ENCODE data around the gene CABP5. TPM values are rescaled to one million over a fixed set of nuclear protein-coding genes. Genes with fewer than 3 reads are reported as not detected.

The CABP5 gene
- polyA plus RNA-seq, 1 donor (not counting 4 experiments of a cell fraction or from before 2014, with no cell fraction given), result not detected

DNA sequence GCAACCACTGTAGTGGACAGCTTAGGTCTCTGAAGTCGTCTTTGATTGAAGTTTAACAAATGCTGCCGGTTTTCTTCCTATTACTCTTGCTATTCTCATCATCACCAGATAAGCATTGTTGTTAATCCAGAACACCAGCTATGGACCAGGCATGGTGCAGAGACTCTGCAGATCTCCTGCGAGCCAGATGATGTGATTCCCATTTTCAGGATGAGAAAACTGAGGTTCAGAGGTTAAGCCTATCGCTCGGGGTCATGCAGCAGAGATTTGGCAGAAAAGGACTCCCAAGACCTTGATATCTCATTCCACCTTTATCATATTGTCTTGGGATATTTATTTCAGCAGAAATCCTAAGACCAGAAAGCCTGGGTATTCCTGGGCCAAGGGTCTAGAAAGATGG is 16.5 kb upstream of the CABP5 start:
- Histone ChIP-seq H3K9ac (ENCODE audit: control insufficient read depth, extremely low read depth, insufficient read depth, low read length) (no peak overlapping the region), H3K4me2 (ENCODE audit: control insufficient read depth, extremely low read depth, insufficient read depth, low read depth, low read length) (no peak overlapping the region), H3K9me3 (ENCODE audit: control insufficient read depth, low read depth, low read length) (no peaks in the 10 kb centered on the region), H3K27ac (ENCODE audit: control insufficient read depth, insufficient read depth, low read length) (no peak overlapping the region), H3K4me3 (ENCODE audit: control insufficient read depth in 2 of 3, extremely low read depth in 1 of 3, insufficient read depth in 2 of 3, low read depth in 1 of 3, low read length in 3 of 3) (no peak overlapping the region), H4K20me1 (ENCODE audit: control insufficient read depth, extremely low read depth, insufficient read depth, low read length) (no peaks in the 10 kb centered on the region), H2AFZ (ENCODE audit: control insufficient read depth, low read length) (no peak overlapping the region), H3K27me3 (ENCODE audit: control insufficient read depth, extremely low read depth, insufficient read depth, low read length) (no peaks in the 10 kb centered on the region), H3K36me3 (ENCODE audit: control insufficient read depth in 2 of 2, extremely low read depth in 1 of 2, insufficient read depth in 2 of 2, low read length in 2 of 2) (no peaks in the 10 kb centered on the region), H3K79me2 (ENCODE audit: control insufficient read depth, insufficient read depth, low read length) (no peaks in the 10 kb centered on the region), H3K9me1 (ENCODE audit: control insufficient read depth, extremely low read depth, insufficient read depth, low read length) (no peaks in the 10 kb centered on the region), H3K4me1 (ENCODE audit: control insufficient read depth, extremely low read depth, insufficient read depth, low read length) (no peaks in the 10 kb centered on the region)
- TF ChIP-seq, protein P1, sequence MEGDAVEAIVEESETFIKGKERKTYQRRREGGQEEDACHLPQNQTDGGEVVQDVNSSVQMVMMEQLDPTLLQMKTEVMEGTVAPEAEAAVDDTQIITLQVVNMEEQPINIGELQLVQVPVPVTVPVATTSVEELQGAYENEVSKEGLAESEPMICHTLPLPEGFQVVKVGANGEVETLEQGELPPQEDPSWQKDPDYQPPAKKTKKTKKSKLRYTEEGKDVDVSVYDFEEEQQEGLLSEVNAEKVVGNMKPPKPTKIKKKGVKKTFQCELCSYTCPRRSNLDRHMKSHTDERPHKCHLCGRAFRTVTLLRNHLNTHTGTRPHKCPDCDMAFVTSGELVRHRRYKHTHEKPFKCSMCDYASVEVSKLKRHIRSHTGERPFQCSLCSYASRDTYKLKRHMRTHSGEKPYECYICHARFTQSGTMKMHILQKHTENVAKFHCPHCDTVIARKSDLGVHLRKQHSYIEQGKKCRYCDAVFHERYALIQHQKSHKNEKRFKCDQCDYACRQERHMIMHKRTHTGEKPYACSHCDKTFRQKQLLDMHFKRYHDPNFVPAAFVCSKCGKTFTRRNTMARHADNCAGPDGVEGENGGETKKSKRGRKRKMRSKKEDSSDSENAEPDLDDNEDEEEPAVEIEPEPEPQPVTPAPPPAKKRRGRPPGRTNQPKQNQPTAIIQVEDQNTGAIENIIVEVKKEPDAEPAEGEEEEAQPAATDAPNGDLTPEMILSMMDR (optimal IDR thresholded peaks at IDR 0.05 in 1 of 3, IDR thresholded peaks at IDR 0.05 in 1 of 3, conservative IDR thresholded peaks at IDR 0.05 in 1 of 3; ENCODE audit: extremely low read depth in 1 of 3, insufficient read depth in 2 of 3, low read length in 3 of 3), result no peak
- no peak for TF ChIP-seq EZH2 (IDR thresholded peaks at IDR 0.05; ENCODE audit: low read length)
- dilution Hi-C loops (cut with MboI; ENCODE audit: extremely low pct_ligation_motif_present, low sequenced_read_pairs), result no loop called here
- FAIRE-seq (no peak), DNase-seq (ENCODE audit: low read depth, low spot score) (no peak)

DNA sequence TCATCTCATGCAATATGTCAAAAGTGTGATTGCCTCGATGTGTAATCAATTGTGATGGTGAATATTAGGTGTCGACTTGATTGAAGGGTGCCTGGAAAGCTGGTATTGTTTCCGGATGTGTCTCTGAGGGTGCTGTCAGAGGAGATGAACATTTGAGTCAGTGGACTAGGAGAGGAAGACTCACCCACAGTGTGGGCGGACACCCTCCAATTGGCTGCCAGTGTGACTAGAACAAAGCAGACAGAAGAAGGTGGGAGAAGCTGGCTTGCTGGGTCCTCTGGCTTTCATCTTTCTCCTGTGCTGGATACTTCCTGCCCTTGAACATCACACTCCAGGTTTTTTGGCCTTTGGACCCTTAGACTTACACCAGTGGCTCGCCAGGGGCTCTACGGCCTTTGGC is 15.5 kb upstream of the CABP5 start:
- peaks cover 3% of the 10 kb centered on the region for H3K9me3 ChIP-seq (ENCODE audit: control insufficient read depth, low read depth, low read length)
- no peak overlapping the region for H3K27ac ChIP-seq (ENCODE audit: control insufficient read depth, insufficient read depth, low read length)
- no peak overlapping the region for H2AFZ ChIP-seq (ENCODE audit: control insufficient read depth, low read length)
- H3K4me2 ChIP-seq (ENCODE audit: control insufficient read depth, extremely low read depth, insufficient read depth, low read depth, low read length), result no peak overlapping the region
- no peak for TF ChIP-seq EZH2 (IDR thresholded peaks at IDR 0.05; ENCODE audit: low read length)
- TF ChIP-seq, protein P1 (optimal IDR thresholded peaks at IDR 0.05 in 1 of 3, IDR thresholded peaks at IDR 0.05 in 1 of 3, conservative IDR thresholded peaks at IDR 0.05 in 1 of 3; ENCODE audit: extremely low read depth in 1 of 3, insufficient read depth in 2 of 3, low read length in 3 of 3), result no peak
- no peak overlapping the region for H3K4me3 ChIP-seq (ENCODE audit: control insufficient read depth in 2 of 3, extremely low read depth in 1 of 3, insufficient read depth in 2 of 3, low read depth in 1 of 3, low read length in 3 of 3)
- no peaks in the 10 kb centered on the region for H3K36me3 ChIP-seq (ENCODE audit: control insufficient read depth in 2 of 2, extremely low read depth in 1 of 2, insufficient read depth in 2 of 2, low read length in 2 of 2)
- DNase-seq (ENCODE audit: low read depth, low spot score) (no peak), FAIRE-seq (no peak)
- no peaks in the 10 kb centered on the region for H3K9me1 ChIP-seq (ENCODE audit: control insufficient read depth, extremely low read depth, insufficient read depth, low read length)
- dilution Hi-C loops (cut with MboI; ENCODE audit: extremely low pct_ligation_motif_present, low sequenced_read_pairs), result no loop called here
- no peaks in the 10 kb centered on the region for H3K27me3 ChIP-seq (ENCODE audit: control insufficient read depth, extremely low read depth, insufficient read depth, low read length)
- no peak overlapping the region for H3K9ac ChIP-seq (ENCODE audit: control insufficient read depth, extremely low read depth, insufficient read depth, low read length)
- H3K4me1 ChIP-seq (ENCODE audit: control insufficient read depth, extremely low read depth, insufficient read depth, low read length), result no peaks in the 10 kb centered on the region
- H4K20me1 ChIP-seq (ENCODE audit: control insufficient read depth, extremely low read depth, insufficient read depth, low read length), result no peaks in the 10 kb centered on the region
- H3K79me2 ChIP-seq (ENCODE audit: control insufficient read depth, insufficient read depth, low read length), result no peaks in the 10 kb centered on the region

All from keratinocyte (primary cell).